ENCODE data around the gene CHCHD6. TPM values are rescaled to one million over a fixed set of nuclear protein-coding genes. Genes with fewer than 3 reads are reported as not detected.

CHCHD6 gene
- total and polyA plus RNA-seq, 2 experiments from 2014 or later = 15.8 to 21.4 TPM

- no peak overlapping the region for H3K4me3 ChIP-seq
- no peak overlapping the region for H3K27ac ChIP-seq
- in situ Hi-C loops (cut with MboI) = no loop called here
- no peaks in the 10 kb centered on the region for H3K9me3 ChIP-seq (ENCODE audit: low read depth)
- no peaks in the 10 kb centered on the region for H3F3A ChIP-seq (ENCODE audit: insufficient read depth)
- H3K4me1 ChIP-seq (ENCODE audit: insufficient read depth) = no peaks in the 10 kb centered on the region
- DNase-seq = no peak
- H3K36me3 ChIP-seq (ENCODE audit: low read depth) = no peaks in the 10 kb centered on the region
- no peaks in the 10 kb centered on the region for H3K9me2 ChIP-seq (ENCODE audit: insufficient read depth)
- TF ChIP-seq EZH2phosphoT487 (IDR thresholded peaks at IDR 0.05; ENCODE audit: insufficient read depth, low read depth) (no peak), EZH2 (IDR thresholded peaks at IDR 0.05; ENCODE audit: insufficient read depth, poor library complexity, severe bottlenecking) (no peak)
- H4K20me1 ChIP-seq (ENCODE audit: insufficient read depth) = no peaks in the 10 kb centered on the region
- no peaks in the 10 kb centered on the region for H3K79me2 ChIP-seq (ENCODE audit: insufficient read depth)
- H3K4me2 ChIP-seq (ENCODE audit: unreplicated experiment) = no peak overlapping the region
- 88 to 95% methylated on average over 5 of the region's 5 CpGs for WGBS, 2 experiments (ENCODE audit: low coverage in 1 of 2, low lambda C conversion rate in 2 of 2, missing lambda C conversion rate in 2 of 2)
- H3K27me3 ChIP-seq (replicated peaks; ENCODE audit: insufficient read depth) = no peaks in the 10 kb centered on the region
- no peak overlapping the region for H2AFZ ChIP-seq
- no peak overlapping the region for H3K9ac ChIP-seq
These were observed 38.0 kb downstream of the CHCHD6 start for GRCh38 chr3:126742057-126742456.

GRCh38 chr3:126743350-126743749 lies 39.3 kb downstream of the CHCHD6 start:
- Histone ChIP-seq H3K27ac (no peak overlapping the region), H3K4me2 (ENCODE audit: unreplicated experiment) (no peak overlapping the region), H3K9me2 (ENCODE audit: insufficient read depth) (no peaks in the 10 kb centered on the region), H3K9ac (no peak overlapping the region), H3K27me3 (replicated peaks; ENCODE audit: insufficient read depth) (no peaks in the 10 kb centered on the region), H3K9me3 (ENCODE audit: low read depth) (no peaks in the 10 kb centered on the region), H3F3A (ENCODE audit: insufficient read depth) (no peaks in the 10 kb centered on the region), H3K4me3 (no peak overlapping the region), H3K79me2 (ENCODE audit: insufficient read depth) (no peaks in the 10 kb centered on the region), H2AFZ (no peak overlapping the region), H4K20me1 (ENCODE audit: insufficient read depth) (no peaks in the 10 kb centered on the region), H3K36me3 (ENCODE audit: low read depth) (no peaks in the 10 kb centered on the region), H3K4me1 (ENCODE audit: insufficient read depth) (no peaks in the 10 kb centered on the region)
- DNase-seq = no peak
- in situ Hi-C loops (cut with MboI) = no loop called here
- WGBS, 2 experiments (ENCODE audit: low coverage in 1 of 2, low lambda C conversion rate in 2 of 2, missing lambda C conversion rate in 2 of 2) = 64 to 67% methylated on average over 5 of the region's 5 CpGs
- TF ChIP-seq EZH2 (IDR thresholded peaks at IDR 0.05; ENCODE audit: insufficient read depth, poor library complexity, severe bottlenecking) (no peak), EZH2phosphoT487 (IDR thresholded peaks at IDR 0.05; ENCODE audit: insufficient read depth, low read depth) (no peak)

GRCh38 chr3:126743781-126744180 lies 39.7 kb downstream of the CHCHD6 start:
- no peaks in the 10 kb centered on the region for H3K9me2 ChIP-seq (ENCODE audit: insufficient read depth)
- H3K9ac ChIP-seq = no peak overlapping the region
- no peaks in the 10 kb centered on the region for H3K36me3 ChIP-seq (ENCODE audit: low read depth)
- no peak overlapping the region for H2AFZ ChIP-seq
- H3K4me1 ChIP-seq (ENCODE audit: insufficient read depth) = no peaks in the 10 kb centered on the region
- H3K27ac ChIP-seq = no peak overlapping the region
- H3F3A ChIP-seq (ENCODE audit: insufficient read depth) = no peaks in the 10 kb centered on the region
- TF ChIP-seq EZH2phosphoT487 (IDR thresholded peaks at IDR 0.05; ENCODE audit: insufficient read depth, low read depth) (no peak), EZH2 (IDR thresholded peaks at IDR 0.05; ENCODE audit: insufficient read depth, poor library complexity, severe bottlenecking) (no peak)
- in situ Hi-C loops (cut with MboI) = no loop called here
- H3K9me3 ChIP-seq (ENCODE audit: low read depth) = no peaks in the 10 kb centered on the region
- no peak overlapping the region for H3K4me2 ChIP-seq (ENCODE audit: unreplicated experiment)
- no peak for DNase-seq
- no peaks in the 10 kb centered on the region for H4K20me1 ChIP-seq (ENCODE audit: insufficient read depth)
- WGBS, 2 experiments (ENCODE audit: low coverage in 1 of 2, low lambda C conversion rate in 2 of 2, missing lambda C conversion rate in 2 of 2) = 89 to 91% methylated on average over 5 of the region's 5 CpGs
- no peaks in the 10 kb centered on the region for H3K27me3 ChIP-seq (replicated peaks; ENCODE audit: insufficient read depth)
- H3K79me2 ChIP-seq (ENCODE audit: insufficient read depth) = no peaks in the 10 kb centered on the region
- no peak overlapping the region for H3K4me3 ChIP-seq

- no peaks in the 10 kb centered on the region for H3K79me2 ChIP-seq (ENCODE audit: insufficient read depth)
- in situ Hi-C loops (cut with MboI) = no loop called here
- no peak overlapping the region for H2AFZ ChIP-seq
- 94 to 99% methylated on average over 6 of the region's 6 CpGs for WGBS, 2 experiments (ENCODE audit: low coverage in 1 of 2, low lambda C conversion rate in 2 of 2, missing lambda C conversion rate in 2 of 2)
- no peak overlapping the region for H3K4me3 ChIP-seq
- no peak for DNase-seq
- no peaks in the 10 kb centered on the region for H4K20me1 ChIP-seq (ENCODE audit: insufficient read depth)
- no peak overlapping the region for H3K27ac ChIP-seq
- H3K9ac ChIP-seq = no peak overlapping the region
- no peak for TF ChIP-seq EZH2 (IDR thresholded peaks at IDR 0.05; ENCODE audit: insufficient read depth, poor library complexity, severe bottlenecking)
- TF ChIP-seq EZH2phosphoT487 (IDR thresholded peaks at IDR 0.05; ENCODE audit: insufficient read depth, low read depth) = no peak
- no peaks in the 10 kb centered on the region for H3K27me3 ChIP-seq (replicated peaks; ENCODE audit: insufficient read depth)
- H3K9me2 ChIP-seq (ENCODE audit: insufficient read depth) = no peaks in the 10 kb centered on the region
- no peaks in the 10 kb centered on the region for H3K36me3 ChIP-seq (ENCODE audit: low read depth)
- H3K9me3 ChIP-seq (ENCODE audit: low read depth) = no peaks in the 10 kb centered on the region
- no peak overlapping the region for H3K4me2 ChIP-seq (ENCODE audit: unreplicated experiment)
- no peaks in the 10 kb centered on the region for H3F3A ChIP-seq (ENCODE audit: insufficient read depth)
- no peaks in the 10 kb centered on the region for H3K4me1 ChIP-seq (ENCODE audit: insufficient read depth)
These were observed 41.8 kb downstream of the CHCHD6 start for GRCh38 chr3:126745760-126746394.
